NCI-H2227 (cell line): Measurements from ENCODE around the gene PSAPL1.

ENCODE experiments used
- DNase-seq: peaks from one replicate; lab custom pipeline; 2025; ENCODE audit not compliant: unreplicated experiment; lab: John Stamatoyannopoulos, UW

Gene PSAPL1

DNA sequence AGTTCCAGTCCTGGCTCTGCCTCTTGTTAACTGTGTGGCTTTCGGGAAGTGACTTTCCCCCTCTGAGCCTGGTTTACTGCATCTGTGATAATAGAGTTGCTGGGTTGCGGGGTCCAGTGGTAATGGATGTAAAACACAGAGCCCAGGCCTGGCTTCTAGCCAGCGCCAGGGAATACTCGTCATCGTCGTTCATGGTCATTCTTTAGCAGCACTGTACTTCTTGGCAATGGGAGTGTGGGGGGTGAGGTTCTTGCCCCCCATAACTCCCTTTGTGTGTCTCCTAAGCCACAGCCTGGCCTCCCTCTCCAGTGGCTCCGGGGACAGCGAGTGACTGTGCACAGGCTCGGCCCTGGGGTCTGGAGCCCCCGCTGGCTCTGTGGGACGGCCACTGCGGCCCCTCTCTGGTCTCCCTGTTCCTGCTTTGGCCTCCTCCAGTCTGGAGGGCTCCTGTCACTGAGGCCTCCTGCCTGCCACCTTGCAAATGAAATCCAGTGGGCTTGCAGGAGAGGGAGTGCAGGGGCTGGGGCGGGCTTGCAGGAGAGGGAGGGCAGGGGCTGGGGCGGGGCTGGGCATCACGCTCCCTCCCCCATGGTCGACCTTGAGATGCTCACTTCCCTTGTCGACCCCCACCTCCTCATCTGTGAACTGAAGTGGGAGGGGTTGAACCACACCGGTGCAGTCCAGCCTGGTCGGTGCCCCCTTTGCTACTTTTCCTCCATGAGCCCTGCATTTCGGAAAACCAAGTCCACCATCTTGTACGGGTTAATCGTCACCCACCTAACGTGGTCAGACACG, 13.2 kb downstream of the PSAPL1 start:
- DNase-seq, result no peak

DNA sequence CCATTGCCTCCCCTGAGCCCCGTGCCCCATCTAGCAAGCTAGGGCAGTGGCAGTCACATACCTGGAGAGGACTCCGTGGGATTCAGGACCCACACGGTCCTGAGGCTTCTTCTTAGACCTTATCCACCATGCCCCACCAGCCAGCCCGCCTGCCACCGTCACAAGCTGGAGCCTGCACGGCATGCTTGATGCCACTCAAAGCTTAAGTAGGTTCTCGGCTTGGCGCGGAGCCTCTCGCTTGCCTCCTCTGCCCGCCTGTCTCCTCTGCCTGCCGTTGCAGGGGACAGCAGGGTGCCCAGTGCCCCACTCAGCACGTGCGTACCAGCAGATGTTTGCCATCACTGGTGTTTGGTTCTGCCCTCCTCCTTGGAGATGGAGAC, 14.1 kb downstream of the PSAPL1 start:
- DNase-seq, result no peak

DNA sequence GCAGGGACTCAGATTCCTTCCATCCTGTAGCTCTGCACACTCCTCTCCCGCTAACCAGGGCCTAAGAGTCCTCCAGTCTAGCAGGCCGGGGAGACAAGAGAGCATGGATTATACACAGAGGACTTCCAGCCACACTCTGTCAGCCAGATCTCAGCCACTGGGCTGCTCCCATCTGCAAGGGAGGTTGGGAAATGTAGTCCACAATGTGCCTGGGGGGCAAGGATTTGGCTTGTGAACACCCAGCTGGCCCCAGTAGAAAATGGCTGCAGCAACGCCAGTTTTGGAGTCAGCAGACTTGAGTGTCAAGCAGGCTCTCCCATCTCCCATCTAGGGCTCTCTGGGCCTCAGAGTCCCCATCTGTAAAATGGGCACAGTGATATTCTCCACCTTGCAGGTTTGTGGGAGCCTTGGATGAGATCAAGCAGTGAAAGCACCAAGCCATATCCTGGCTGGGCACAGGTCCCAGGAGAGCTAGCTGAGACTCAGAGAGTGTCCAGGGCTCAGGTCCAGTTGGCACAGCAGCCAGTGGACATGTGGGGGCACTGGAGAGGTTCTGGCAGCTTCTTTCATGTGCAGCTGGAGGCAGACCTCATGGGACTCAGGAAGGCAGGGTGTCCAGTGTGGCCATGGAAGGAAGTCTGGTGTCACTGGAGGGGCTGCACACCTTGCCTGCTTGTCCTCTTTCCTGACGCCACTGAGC, 14.6 kb downstream of the PSAPL1 start:
- no peak for DNase-seq

DNA sequence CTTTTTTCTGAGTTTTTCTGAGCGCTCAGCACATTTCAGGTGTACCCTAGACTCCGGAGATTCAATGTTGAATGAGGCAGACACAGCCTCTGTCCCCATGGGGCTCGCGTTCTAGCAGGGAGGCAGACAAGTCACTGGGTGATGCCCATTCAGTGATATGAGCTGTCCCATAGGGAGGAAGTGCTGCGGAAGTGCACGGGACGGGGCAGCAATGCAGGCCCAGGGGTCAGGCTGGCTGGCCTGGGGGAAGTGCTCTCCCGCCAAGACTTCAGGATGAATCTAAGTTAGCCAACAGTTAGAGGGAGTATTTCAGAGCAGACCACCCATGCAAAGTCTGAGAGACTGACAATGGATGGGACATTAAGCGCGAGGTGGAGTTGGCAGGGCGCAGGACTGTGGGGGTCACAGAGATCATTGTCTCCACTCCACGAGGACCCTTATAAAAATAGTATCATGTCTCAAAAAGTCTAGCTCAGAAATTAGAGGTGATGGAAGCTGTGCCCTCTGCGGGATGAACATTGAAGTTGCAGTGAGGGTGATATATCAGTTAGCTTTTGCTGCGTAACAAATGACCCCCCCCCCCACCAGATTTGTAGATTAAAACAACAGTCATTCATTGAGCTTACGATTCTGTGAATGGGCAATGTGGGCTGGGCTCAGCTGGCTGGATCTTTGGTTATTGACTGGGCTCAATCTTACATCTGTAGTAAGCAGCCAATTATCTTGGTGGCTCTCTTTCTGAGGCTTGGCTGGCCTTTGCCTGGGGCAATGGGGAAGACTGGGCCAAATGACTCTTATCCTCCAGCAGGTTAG, 16.4 kb downstream of the PSAPL1 start:
- no peak for DNase-seq

DNA sequence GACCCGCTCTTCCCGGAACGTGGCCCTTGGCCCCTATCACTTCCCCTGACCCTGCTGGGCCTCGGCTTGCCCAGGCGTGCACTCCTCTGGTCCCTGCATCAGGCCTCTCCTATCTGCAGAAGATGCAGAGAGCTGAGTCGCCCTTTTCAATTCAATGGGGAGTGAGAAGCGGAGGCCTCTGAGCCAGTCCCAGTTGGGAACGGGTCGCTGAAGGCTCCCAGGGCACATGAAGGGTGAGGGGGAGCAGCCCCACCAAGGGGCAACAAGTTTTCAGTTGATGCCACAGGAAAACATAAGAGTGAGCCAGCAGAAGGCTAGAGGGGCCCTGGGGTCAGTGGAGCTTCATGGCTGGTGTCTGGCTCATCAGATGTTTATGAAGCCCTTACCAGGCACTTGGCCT, 17.1 kb downstream of the PSAPL1 start:
- DNase-seq, result no peak

DNA sequence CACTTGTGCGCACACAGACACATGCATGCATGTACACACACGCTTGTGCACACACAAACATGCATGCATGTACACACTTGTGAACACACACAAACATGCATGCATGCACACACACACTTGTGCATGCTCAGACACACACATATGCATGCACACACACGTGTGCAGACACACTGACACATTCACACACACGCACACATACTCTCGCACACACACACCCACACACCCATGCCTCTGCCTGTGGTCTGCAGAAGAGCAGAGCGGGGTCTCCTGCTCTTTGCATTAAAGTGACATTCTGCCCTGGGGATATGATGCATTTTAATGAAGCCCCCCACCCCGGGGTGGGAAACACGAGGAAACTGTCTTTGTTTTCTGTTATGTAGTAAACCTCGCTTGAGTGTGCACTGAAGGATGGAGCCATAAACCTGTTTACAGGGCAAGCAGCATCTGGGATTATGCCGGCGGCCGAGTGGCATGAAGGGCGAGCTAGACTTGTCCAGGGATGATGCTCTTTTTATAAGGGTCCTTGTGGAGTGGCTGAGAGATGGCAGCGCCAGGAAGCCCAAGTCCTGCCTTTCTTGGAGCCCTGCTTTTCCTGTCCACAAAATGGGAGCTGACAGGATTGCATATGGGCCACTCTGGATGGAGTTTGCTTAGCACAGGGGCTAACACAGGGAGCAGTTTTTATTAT, 17.8 kb downstream of the PSAPL1 start:
- DNase-seq, result no peak

DNA sequence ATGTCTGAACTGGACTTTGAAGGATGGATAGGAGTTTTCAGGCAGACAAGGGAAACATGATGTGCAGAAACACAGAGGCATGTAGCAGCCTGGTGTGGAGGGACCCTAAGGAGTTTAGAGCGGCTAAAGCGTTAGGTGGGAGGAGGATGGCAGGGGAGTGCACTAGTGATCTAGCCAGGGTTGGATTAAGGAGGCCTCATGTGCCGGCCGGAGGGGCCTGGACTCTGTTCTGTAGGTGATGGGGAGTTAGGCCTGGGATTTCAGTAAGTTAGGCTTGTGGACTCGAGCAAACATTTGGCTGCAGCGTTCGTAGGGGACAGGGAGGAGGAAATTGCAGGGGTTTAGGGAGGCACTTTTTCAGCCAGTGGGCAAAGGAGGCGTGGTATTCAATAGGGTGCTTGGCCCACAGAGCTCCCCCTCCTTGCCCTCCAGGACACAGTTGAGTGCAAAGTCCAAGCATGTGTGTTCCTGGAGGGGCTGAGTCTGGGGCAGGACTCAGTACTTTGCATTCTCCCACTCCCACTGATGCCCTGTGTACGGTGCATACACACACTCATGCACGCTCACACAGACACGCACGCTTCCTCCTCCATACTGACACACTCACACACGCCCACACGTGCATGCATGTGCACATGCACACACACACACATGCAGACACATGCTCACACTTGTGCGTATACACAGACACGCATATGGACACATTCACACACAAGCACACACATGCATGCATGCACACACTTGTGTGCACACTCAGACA, 18.6 kb downstream of the PSAPL1 start:
- DNase-seq, result no peak

DNA sequence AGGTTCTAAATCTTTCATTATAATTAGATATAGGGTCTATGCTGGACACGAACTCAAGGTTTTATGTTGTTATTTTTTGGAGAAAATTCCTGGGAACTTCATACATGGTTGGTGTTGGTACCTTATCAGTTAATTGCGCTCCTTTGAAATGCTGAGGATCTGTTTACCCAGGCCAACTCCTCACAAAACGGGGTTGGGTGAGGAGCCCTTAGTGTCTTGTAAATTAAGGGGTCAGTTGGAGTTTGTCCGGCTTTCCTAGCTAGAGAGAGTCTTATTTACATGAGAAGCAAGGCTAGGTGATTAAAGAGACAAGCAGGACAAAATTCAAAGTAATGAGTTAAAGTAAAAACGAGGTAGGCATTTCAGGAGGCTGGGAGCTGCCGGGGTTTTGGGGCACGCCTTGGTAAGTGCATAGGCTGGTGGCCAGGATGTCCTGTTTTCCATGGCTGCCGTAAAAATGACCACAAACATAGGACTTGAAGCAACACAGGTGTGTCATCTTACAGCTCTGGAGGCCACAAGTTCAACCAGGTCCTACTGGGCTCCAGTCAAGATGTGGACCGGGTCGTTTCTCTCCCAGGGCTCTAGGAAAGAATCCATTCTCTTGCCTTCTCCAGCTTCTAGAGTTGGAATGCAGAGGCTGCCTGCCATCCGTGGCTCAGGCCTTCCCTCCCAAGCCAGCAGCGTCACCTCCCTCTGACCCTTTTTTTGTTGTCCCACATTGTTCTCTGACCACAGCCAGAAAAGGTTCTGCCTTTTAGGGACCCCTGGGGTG, 19.8 kb downstream of the PSAPL1 start:
- no peak for DNase-seq

DNA sequence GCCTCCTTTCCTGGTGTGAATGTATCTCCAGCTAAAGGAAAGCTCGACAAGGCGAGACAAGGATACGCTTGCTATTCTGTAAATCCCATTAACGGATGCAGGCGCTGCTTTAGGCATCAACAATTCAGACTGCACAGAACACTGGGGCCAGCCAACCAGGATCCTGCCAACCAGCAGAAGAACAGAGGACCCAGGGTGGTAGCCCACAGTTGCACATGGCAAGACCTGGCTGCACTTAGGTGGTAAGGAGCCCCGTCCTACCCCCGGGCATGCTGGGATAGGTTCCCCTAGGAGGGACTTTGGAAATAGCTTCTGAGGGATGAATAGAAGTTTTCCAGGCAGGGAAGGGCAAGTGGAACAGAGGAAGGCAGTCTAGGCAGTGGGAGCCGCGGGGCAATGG, 20.7 kb downstream of the PSAPL1 start:
- no peak for DNase-seq

DNA sequence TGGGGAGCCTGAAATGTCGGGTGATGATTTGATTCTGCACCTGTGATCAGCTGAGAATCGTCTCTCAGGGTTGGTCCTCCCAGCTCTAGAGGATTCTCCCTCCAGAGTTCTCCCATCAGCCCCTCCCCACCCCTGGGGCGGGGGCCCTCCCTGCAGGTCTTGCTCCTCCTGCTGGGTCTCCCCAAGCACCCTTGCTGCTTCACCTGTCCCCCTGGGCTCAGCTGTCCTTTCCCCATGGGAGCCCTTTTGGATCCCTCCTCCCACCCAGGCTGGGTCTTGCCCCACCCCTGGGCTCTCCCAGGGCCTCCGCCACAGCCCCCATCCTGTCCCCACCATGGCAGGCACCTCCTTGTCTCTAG, 22.2 kb downstream of the PSAPL1 start:
- no peak for DNase-seq

DNA sequence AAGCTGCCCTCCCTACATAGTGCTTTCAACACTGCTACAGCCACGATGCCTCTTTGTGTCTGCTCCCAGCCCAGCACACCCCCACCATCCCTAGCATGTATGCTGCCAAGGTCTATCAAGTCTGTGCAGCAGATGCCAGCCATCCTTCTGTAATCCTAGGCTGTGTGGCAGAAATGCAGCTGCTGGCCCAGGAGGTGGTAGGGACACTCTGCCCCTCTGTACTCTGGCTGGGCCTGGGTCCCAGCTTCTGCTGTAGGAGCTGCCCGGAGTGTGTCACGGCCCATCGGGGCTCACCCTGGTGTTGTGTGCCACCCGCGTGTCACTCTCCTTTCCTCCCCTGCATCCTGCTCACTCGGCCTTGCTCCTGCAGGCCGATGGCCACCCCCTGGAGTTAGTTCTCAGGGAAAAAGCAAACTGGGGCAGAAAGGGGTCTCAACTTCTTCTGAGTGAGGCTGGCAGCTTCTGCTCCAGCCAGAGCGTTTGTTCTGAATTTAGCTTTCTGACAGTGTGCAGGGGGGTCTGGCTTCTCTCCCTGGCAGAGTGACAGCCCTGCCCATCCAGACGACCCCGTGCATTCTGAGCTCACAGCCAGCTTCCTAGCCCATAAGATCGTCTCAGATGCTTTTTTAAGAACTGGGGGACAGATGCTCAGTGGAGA, 22.7 kb downstream of the PSAPL1 start:
- no peak for DNase-seq

DNA sequence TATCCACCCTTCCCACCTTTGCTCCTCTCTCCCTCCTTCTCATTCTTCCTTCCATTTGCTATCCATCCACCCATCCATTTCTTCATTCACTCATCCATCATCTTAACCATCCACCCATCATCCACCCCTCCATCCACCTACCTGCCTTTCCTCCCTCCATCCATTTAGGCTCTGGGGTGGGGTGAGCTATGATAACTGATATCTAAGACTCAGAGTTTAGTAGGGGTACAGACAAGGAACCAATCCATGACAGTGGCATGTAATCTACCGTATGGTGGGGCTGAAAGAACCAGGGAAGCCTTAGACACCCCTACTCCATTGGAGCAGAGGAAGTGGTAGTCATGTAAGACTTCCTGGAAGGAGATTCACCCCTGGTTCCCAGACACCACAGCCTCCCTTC, 23.2 kb downstream of the PSAPL1 start:
- DNase-seq, result no peak

DNA sequence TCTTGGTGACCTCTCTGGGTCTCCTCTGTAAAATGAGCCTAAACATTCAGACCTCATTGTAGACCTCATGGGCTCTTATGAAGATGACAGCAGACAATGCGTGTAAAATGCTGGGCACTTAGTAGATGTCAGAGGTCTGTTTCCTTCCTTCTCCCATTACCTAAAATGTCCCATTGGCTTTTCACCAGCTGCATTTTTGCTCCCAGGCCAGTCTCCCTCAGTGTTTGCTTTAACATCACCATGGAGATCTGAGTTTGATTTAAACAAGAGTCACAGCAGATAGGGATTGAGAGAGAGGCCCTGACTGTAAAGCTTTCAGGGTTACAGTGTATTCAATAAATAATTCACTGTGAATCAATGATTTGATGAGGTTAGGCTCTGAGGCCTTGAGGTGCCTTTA, 24.3 kb downstream of the PSAPL1 start:
- no peak for DNase-seq

DNA sequence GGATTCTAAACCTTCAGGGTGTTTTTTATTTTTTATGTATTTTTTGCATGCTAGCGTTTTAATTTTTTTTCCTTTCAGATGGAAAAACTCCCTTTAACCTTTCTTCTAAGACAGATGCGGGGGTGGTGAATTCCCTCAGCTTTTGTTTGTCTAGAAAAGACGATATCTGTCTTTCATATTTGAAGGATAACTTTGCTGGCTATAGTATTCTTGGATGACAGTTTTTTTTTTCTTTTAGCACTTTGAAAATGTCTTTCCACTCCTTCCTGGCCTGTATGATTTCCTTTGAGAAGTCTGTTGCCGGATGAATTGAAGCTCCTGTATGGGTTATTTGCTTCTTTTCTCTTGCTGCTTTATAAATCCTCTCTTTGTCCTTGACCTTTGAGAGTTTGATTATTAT, 26.6 kb downstream of the PSAPL1 start:
- no peak for DNase-seq

DNA sequence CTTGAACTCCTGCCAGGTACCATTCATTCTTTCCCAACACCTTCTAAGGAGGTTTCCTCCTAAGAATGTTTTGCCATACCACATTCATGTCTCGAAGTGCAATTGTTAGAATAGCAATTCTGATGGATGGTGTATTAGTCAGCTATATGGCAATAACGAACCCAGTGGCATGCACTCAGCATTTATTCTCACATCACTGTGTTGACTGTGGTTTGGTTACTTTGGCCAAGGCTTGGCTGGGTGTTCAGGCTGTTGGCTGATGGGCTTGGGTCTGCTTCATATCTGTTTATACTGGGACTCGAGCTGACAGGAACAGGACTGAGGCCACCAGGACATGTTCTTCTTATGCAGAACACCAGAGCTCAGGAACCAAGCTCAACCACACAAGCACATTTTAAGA, 31.7 kb downstream of the PSAPL1 start:
- no peak for DNase-seq

DNA sequence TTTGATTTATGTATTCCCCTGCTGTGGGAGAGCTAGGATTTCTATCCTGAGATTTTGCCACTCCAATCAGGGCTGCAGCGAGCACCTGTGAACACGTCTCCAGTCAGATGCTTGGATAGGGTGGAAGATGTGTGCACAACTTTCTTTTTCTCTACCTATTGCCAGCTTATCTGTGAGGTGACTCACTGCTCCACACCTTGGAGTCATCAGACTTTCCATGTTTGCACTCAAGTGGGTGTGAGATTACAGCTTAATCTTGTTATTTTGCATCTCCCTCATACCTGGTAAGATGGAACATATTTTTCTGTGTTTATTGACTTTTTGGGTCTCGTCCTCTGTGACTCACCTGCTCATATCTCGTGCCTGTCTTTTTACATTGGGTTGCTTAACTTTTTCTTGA, 32.2 kb downstream of the PSAPL1 start:
- no peak for DNase-seq

DNA sequence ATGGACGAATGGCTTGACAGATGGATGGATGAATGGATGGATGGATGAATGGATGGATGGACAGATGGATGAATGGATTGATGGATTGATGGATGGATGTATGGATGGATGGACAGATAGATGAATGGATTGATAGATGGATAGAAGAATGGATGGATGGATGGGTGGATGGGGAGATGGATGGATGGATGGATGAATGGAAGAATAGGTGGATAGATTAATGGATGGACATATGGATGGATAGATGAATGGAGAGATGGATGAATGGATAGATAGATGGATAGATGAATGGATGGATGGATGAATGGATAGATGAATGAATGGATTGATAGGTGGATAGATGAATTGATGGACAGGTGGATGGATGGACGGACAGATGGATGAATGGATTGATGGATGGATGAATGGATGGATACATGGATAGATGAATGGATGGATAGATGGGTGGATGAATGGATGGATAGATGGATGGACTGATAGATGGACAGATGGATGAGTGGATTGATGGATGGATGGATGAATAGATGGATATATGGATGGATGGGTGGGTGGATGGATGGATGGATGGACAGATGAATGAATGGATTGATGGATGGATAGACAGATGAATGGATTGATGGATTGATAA, 33.9 kb downstream of the PSAPL1 start:
- no peak for DNase-seq

DNA sequence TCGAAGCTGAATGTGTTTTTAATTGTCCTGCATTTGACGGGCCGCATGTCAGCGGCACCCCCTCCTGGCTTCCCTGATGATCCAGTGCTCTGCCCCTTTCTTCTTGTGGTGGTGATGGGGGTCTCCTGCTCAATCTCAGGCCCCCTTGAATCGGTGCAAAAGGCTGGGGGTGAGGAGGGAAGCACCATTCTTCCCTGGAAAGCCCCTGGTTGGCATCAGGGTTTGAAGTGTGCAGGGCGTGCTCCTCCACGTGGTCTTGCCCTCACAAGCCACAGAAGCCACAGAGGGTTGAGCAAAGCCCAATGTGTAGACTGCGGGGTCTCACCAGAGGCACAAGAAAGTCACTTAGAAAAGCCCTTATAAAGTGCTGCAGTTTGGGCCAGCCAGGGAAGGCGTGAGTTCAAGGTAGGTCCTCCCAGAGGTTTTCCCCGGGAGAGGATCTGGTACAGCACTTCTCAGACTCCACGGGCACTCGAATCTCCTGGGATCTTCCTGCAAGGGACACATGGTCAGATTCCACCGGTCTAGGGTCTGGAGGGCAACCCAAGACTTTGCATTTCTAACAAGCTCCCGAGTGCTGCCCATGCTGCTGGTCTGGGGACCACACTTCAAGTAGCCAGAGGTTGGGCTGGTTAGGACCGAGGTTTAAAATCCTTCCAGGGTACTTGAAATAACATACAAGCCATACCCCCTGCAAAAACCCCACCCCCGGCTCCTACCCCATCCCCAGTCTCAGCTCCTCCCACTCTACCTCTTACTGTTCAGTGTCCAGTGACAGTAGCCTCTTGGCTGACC, 35.1 kb downstream of the PSAPL1 start:
- DNase-seq, result no peak
